Activated CD8-positive, alpha-beta memory T cell treated with anti-CD3 and anti-CD28 coated beads, Interleukin-2, amount 10 ng/mL, durations not matched to agents 7 days and 5 days (primary cell): Measurements from ENCODE around the gene XIRP1. TPM values are rescaled to one million over a fixed set of nuclear protein-coding genes. Genes with fewer than 3 reads are reported as not detected.

ENCODE experiments used
- ATAC-seq: fragments of 150-1000 bp; cut with Tn5 transposase; one replicate; pipeline ENCODE4 v1.10.0; 2021; ENCODE audit warnings: moderate library complexity
- CTCF ChIA-PET: fragments of 350-600 bp; sonication (Branson Sonifier 250); formaldehyde crosslinking; loops from one replicate; lab custom pipeline; 2021; ENCODE audit warnings: antibody characterized with exemption; lab: Charles Lee
- DNase-seq: peaks from one replicate; pipeline ENCODE4 v3.0.0-alpha.2; 2020
- H3K27ac Mint-ChIP-seq: one replicate; pipeline ENCODE4 v1.8.0; 2021; ENCODE audit warnings: mild to moderate bottlenecking, mixed read lengths
- H3K27me3 Mint-ChIP-seq: one replicate; pipeline ENCODE4 v1.8.0; 2021; ENCODE audit warnings: mixed read lengths
- H3K36me3 Mint-ChIP-seq: one replicate; pipeline ENCODE4 v1.8.0; 2021; ENCODE audit warnings: mild to moderate bottlenecking, mixed read lengths
- H3K4me1 Mint-ChIP-seq: one replicate; pipeline ENCODE4 v1.8.0; 2021; ENCODE audit warnings: mixed read lengths
- H3K4me3 Mint-ChIP-seq: one replicate; pipeline ENCODE4 v1.8.0; 2021; ENCODE audit warnings: mild to moderate bottlenecking, moderate library complexity, mixed read lengths
- H3K9me3 Mint-ChIP-seq: one replicate; pipeline ENCODE4 v1.8.0; 2022; ENCODE audit warnings: low read depth, mixed read lengths
- total RNA-seq, 2 experiments: library from RNA; stranded (reverse); gene quantifications; one replicate each; pipeline ENCODE4 v1.2.3, GENCODE V29; 2021

Gene XIRP1
- total RNA-seq, 2 experiments from 2014 or later: 0.06 to 1.0 TPM

- Mint-ChIP-seq H3K4me3 (no peak overlapping the region), H3K27me3 (no peaks in the 10 kb centered on the region), H3K4me1 (peaks cover 23% of the 10 kb centered on the region), H3K9me3 (no peaks in the 10 kb centered on the region), H3K27ac (no peak overlapping the region), H3K36me3 (peaks cover 32% of the 10 kb centered on the region)
- ATAC-seq (peak; percentile 8), DNase-seq (peak; percentile 31)
- CTCF ChIA-PET: interaction anchor here (1.5 kb wide), 1 partner anchor 14 kb away, joined by 4 read pairs; no protein-coding TSS in a partner anchor
Observed at GRCh38 chr3:39141171-39141995, 51.0 kb downstream of the XIRP1 start.

- Mint-ChIP-seq H3K36me3 (peaks cover 26% of the 10 kb centered on the region), H3K27ac (peak overlapping the region; percentile 14), H3K4me3 (no peak overlapping the region), H3K4me1 (peaks cover 16% of the 10 kb centered on the region), H3K27me3 (no peaks in the 10 kb centered on the region), H3K9me3 (no peaks in the 10 kb centered on the region)
- DNase-seq (peak; percentile 33), ATAC-seq (no peak)
- CTCF ChIA-PET: interaction anchor here (1.5 kb wide), 1 partner anchor 13 kb away, joined by 4 read pairs; no protein-coding TSS in a partner anchor
Observed at GRCh38 chr3:39140341-39140971, 51.9 kb downstream of the XIRP1 start.

GRCh38 chr3:39139442-39139841 is 53.0 kb downstream of the XIRP1 start:
- CTCF ChIA-PET: no interaction called here
- Mint-ChIP-seq H3K4me1 (peaks cover 13% of the 10 kb centered on the region), H3K4me3 (no peak overlapping the region), H3K9me3 (no peaks in the 10 kb centered on the region), H3K27ac (no peak overlapping the region), H3K27me3 (no peaks in the 10 kb centered on the region), H3K36me3 (peaks cover 23% of the 10 kb centered on the region)
- DNase-seq (no peak), ATAC-seq (no peak)

- Mint-ChIP-seq H3K27me3 (no peaks in the 10 kb centered on the region), H3K36me3 (peaks cover 19% of the 10 kb centered on the region), H3K4me1 (peaks cover 13% of the 10 kb centered on the region), H3K9me3 (no peaks in the 10 kb centered on the region), H3K4me3 (no peak overlapping the region), H3K27ac (no peak overlapping the region)
- DNase-seq: no peak
- CTCF ChIA-PET: no interaction called here
- no peak for ATAC-seq
Observed at GRCh38 chr3:39138804-39139415, 53.5 kb downstream of the XIRP1 start.

- Mint-ChIP-seq H3K36me3 (peaks cover 13% of the 10 kb centered on the region), H3K4me3 (no peak overlapping the region), H3K9me3 (no peaks in the 10 kb centered on the region), H3K27ac (no peak overlapping the region), H3K4me1 (peaks cover 13% of the 10 kb centered on the region), H3K27me3 (no peaks in the 10 kb centered on the region)
- CTCF ChIA-PET: interaction anchor here (1.2 kb wide), 1 partner anchor 153 kb away, joined by 4 read pairs; no protein-coding TSS in a partner anchor
- DNase-seq (no peak), ATAC-seq (no peak)
Observed at GRCh38 chr3:39137991-39138803, 54.2 kb downstream of the XIRP1 start.

- Mint-ChIP-seq H3K36me3 (peaks cover 7% of the 10 kb centered on the region), H3K9me3 (no peaks in the 10 kb centered on the region), H3K4me3 (no peak overlapping the region), H3K27ac (no peak overlapping the region), H3K4me1 (peaks cover 13% of the 10 kb centered on the region), H3K27me3 (no peaks in the 10 kb centered on the region)
- CTCF ChIA-PET: interaction anchor here (1.2 kb wide), 1 partner anchor 154 kb away, joined by 4 read pairs; no protein-coding TSS in a partner anchor
- DNase-seq (no peak), ATAC-seq (no peak)
Observed at GRCh38 chr3:39137435-39137936, 54.9 kb downstream of the XIRP1 start.

GRCh38 chr3:39136533-39137434 is 55.6 kb downstream of the XIRP1 start:
- Mint-ChIP-seq H3K27ac (no peak overlapping the region), H3K4me1 (peaks cover 11% of the 10 kb centered on the region), H3K36me3 (peaks cover 5% of the 10 kb centered on the region), H3K4me3 (no peak overlapping the region), H3K27me3 (no peaks in the 10 kb centered on the region), H3K9me3 (no peaks in the 10 kb centered on the region)
- CTCF ChIA-PET: interaction anchor here (1.2 kb wide), 1 partner anchor 155 kb away, joined by 4 read pairs; no protein-coding TSS in a partner anchor
- ATAC-seq: no peak
- DNase-seq: no peak

GRCh38 chr3:39135170-39135805 is 57.1 kb downstream of the XIRP1 start:
- peaks cover 10% of the 10 kb centered on the region for H3K4me1 Mint-ChIP-seq
- CTCF ChIA-PET: no interaction called here
- H3K9me3 Mint-ChIP-seq: no peaks in the 10 kb centered on the region
- ATAC-seq (no peak), DNase-seq (no peak)
- no peak overlapping the region for H3K4me3 Mint-ChIP-seq
- H3K27me3 Mint-ChIP-seq: no peaks in the 10 kb centered on the region
- H3K36me3 Mint-ChIP-seq: no peaks in the 10 kb centered on the region
- H3K27ac Mint-ChIP-seq: no peak overlapping the region

- Mint-ChIP-seq H3K27me3 (no peaks in the 10 kb centered on the region), H3K27ac (no peak overlapping the region), H3K4me3 (no peak overlapping the region), H3K36me3 (no peaks in the 10 kb centered on the region), H3K4me1 (peaks cover 3% of the 10 kb centered on the region), H3K9me3 (no peaks in the 10 kb centered on the region)
- ATAC-seq: no peak
- no peak for DNase-seq
- CTCF ChIA-PET: interaction anchor here (1.3 to 13.0 kb wide), 2 partner anchors 12 to 156 kb away, joined by 3 to 160 read pairs; no protein-coding TSS in a partner anchor
Observed at GRCh38 chr3:39134305-39134704, 58.1 kb downstream of the XIRP1 start.

GRCh38 chr3:39133822-39134221 is 58.6 kb downstream of the XIRP1 start:
- Mint-ChIP-seq H3K4me3 (no peak overlapping the region), H3K27ac (no peak overlapping the region), H3K9me3 (no peaks in the 10 kb centered on the region), H3K36me3 (no peaks in the 10 kb centered on the region), H3K27me3 (no peaks in the 10 kb centered on the region), H3K4me1 (no peaks in the 10 kb centered on the region)
- CTCF ChIA-PET: interaction anchor here (1.3 to 13.0 kb wide), 2 partner anchors 12 to 156 kb away, joined by 3 to 160 read pairs; no protein-coding TSS in a partner anchor
- DNase-seq: no peak
- no peak for ATAC-seq
